H1 (cell line): Measurements from ENCODE around the gene RIT2. TPM values are rescaled to one million over a fixed set of nuclear protein-coding genes. Genes with fewer than 3 reads are reported as not detected.

Experiments used
- CTCF ChIA-PET: fragments of 300-600 bp; sonication (Branson Sonifier 250); formaldehyde crosslinking; loops from one replicate; lab custom pipeline; 2021; ENCODE audit not compliant: partially characterized antibody; lab: Charles Lee
- POLR2A ChIA-PET: fragments of 300-600 bp; sonication (Branson Sonifier 250); formaldehyde crosslinking; loops from one replicate; lab custom pipeline; 2021; ENCODE audit warnings: inconsistent platforms; ENCODE audit not compliant: partially characterized antibody; lab: Charles Lee
- DNase-seq, 2 experiments: peaks; one replicate each; pipeline versions ENCODE4 v3.0.0 to v3.0.0-alpha.2; 2010 to 2022; ENCODE audit warnings: low spot score in 2 of 2, low read depth in 1 of 2, mixed read lengths in 1 of 2
- FAIRE-seq: peaks from 2 replicates; lab custom pipeline; 2011; peaks lifted over from hg19 to GRCh38; lab: Jason Lieb, UNC
- H2AFZ ChIP-seq: 2 replicates; pipeline ENCODE4 v1.8.1; 2012; ENCODE audit warnings: low read length, inconsistent platforms
- H2AK5ac ChIP-seq: 2 replicates; pipeline ENCODE4 v1.6.1; 2013; ENCODE audit warnings: low read depth, low read length
- H2BK120ac ChIP-seq: replicated peaks from 2 replicates; pipeline ENCODE3; 2013; ENCODE audit warnings: low read depth, low read length, inconsistent platforms
- H2BK12ac ChIP-seq: 2 replicates; pipeline ENCODE4 v1.6.1; 2013; ENCODE audit warnings: low read depth, low read length
- H2BK15ac ChIP-seq: 2 replicates; pipeline ENCODE4 v1.6.1; 2013; ENCODE audit warnings: low read length
- H2BK20ac ChIP-seq: 2 replicates; pipeline ENCODE4 v1.6.1; 2013; ENCODE audit warnings: low read length
- H2BK5ac ChIP-seq: 2 replicates; pipeline ENCODE4 v1.6.1; 2013; ENCODE audit warnings: low read depth, low read length
- H3K14ac ChIP-seq: 2 replicates; pipeline ENCODE4 v1.6.1; 2013; ENCODE audit warnings: inconsistent platforms; ENCODE audit not compliant: insufficient read length
- H3K18ac ChIP-seq: 2 replicates; pipeline ENCODE4 v1.6.1; 2013; ENCODE audit warnings: low read length; ENCODE audit errors: extremely low read depth
- H3K23ac ChIP-seq: 2 replicates; pipeline ENCODE4 v1.6.1; 2013; ENCODE audit warnings: inconsistent platforms; ENCODE audit not compliant: insufficient read length
- H3K23me2 ChIP-seq: 2 replicates; pipeline ENCODE4 v1.6.1; 2013; ENCODE audit warnings: low read depth, low read length
- H3K27ac ChIP-seq: 2 replicates; pipeline ENCODE4 v1.6.1; 2011; ENCODE audit warnings: low read depth, low read length, inconsistent platforms
- H3K27me3 ChIP-seq, 4 experiments: replicated peaks in 1 of 4; 1 replicate in 1 of 4; 2 replicates in 3 of 4; pipeline versions ENCODE4 v1.6.1 to v1.8.1; 2011 to 2013; ENCODE audit warnings: low read length in 3 of 4, mild to moderate bottlenecking in 3 of 4, inconsistent platforms in 2 of 4, mixed read lengths in 2 of 4, moderate library complexity in 1 of 4; ENCODE audit not compliant: control insufficient read depth in 3 of 4, insufficient read depth in 3 of 4; ENCODE audit errors: extremely low read depth in 1 of 4
- H3K36me3 ChIP-seq, 4 experiments: 2 replicates each; pipeline versions ENCODE4 v1.6.1 to v1.8.1; 2011 to 2013; ENCODE audit warnings: mild to moderate bottlenecking in 4 of 4, low read length in 3 of 4, moderate library complexity in 2 of 4, control low read depth in 1 of 4, inconsistent platforms in 1 of 4; ENCODE audit not compliant: insufficient read depth in 4 of 4, control insufficient read depth in 2 of 4
- H3K4ac ChIP-seq: replicated peaks from 2 replicates; pipeline ENCODE3; 2013; ENCODE audit warnings: low read length, low read depth, mixed read lengths, inconsistent platforms; ENCODE audit not compliant: insufficient read length
- H3K4me1 ChIP-seq, 4 experiments: replicated peaks in 1 of 4; 1 replicate in 1 of 4; 2 replicates in 3 of 4; pipeline versions ENCODE4 v1.6.1 to v1.8.1; 2011 to 2013; ENCODE audit warnings: low read length in 3 of 4, inconsistent platforms in 2 of 4, mixed read lengths in 1 of 4; ENCODE audit not compliant: insufficient read depth in 4 of 4, control insufficient read depth in 3 of 4
- H3K4me2 ChIP-seq, 2 experiments: 2 replicates each; pipeline versions ENCODE4 v1.6.1 to v1.8.1; 2011 to 2013; ENCODE audit warnings: low read depth in 2 of 2, low read length in 2 of 2, control low read depth in 1 of 2, inconsistent platforms in 1 of 2, mild to moderate bottlenecking in 1 of 2; ENCODE audit not compliant: insufficient read depth in 1 of 2
- H3K4me3 ChIP-seq, 4 experiments: fragments of 200-600, 300-600 bp in 1 of 4; sonication (generic), shearing (Covaris generic), sonication (Bioruptor Twin) in 1 of 4; 2 replicates each; pipeline versions ENCODE4 v1.5.1 to v1.8.1; 2011 to 2016; ENCODE audit warnings: low read length in 4 of 4, low read depth in 3 of 4, control low read depth in 2 of 4, inconsistent platforms in 2 of 4, mild to moderate bottlenecking in 2 of 4, mixed read lengths in 1 of 4, moderate library complexity in 1 of 4; ENCODE audit not compliant: insufficient read depth in 2 of 4; ENCODE audit errors: extremely low read depth in 1 of 4
- H3K56ac ChIP-seq: replicated peaks from 2 replicates; pipeline ENCODE3; 2013; ENCODE audit warnings: low read depth, mild to moderate bottlenecking, mixed read lengths, low read length, inconsistent platforms; ENCODE audit not compliant: insufficient read length
- H3K79me1 ChIP-seq: 2 replicates; pipeline ENCODE4 v1.6.1; 2013; ENCODE audit warnings: low read depth, low read length, control low read depth
- H3K79me2 ChIP-seq, 2 experiments: 2 replicates each; pipeline versions ENCODE4 v1.6.1 to v1.8.1; 2012 to 2013; ENCODE audit warnings: low read length in 2 of 2, mild to moderate bottlenecking in 2 of 2, inconsistent platforms in 1 of 2; ENCODE audit not compliant: insufficient read depth in 2 of 2, control insufficient read depth in 1 of 2
- H3K9ac ChIP-seq, 4 experiments: replicated peaks in 1 of 4; 1 replicate in 1 of 4; 2 replicates in 3 of 4; pipeline versions ENCODE4 v1.6.1 to v1.8.1; 2011 to 2013; ENCODE audit warnings: low read depth in 3 of 4, low read length in 3 of 4, control low read depth in 2 of 4, mild to moderate bottlenecking in 2 of 4, moderate library complexity in 2 of 4, inconsistent platforms in 1 of 4; ENCODE audit errors: extremely low read depth in 1 of 4
- H3K9me3 ChIP-seq, 2 experiments: 2 replicates each; pipeline versions ENCODE4 v1.6.1 to v1.8.1; 2012 to 2013; ENCODE audit warnings: mild to moderate bottlenecking in 2 of 2, moderate library complexity in 2 of 2, control low read depth in 1 of 2, inconsistent platforms in 1 of 2, low read depth in 1 of 2, low read length in 1 of 2, mixed read lengths in 1 of 2; ENCODE audit not compliant: insufficient read depth in 2 of 2
- H4K20me1 ChIP-seq, 2 experiments: replicated peaks in 1 of 2; 2 replicates each; pipeline versions ENCODE3 to v1.8.1; 2011 to 2013; ENCODE audit warnings: inconsistent platforms in 2 of 2, low read length in 2 of 2, mild to moderate bottlenecking in 1 of 2; ENCODE audit not compliant: insufficient read depth in 2 of 2, control insufficient read depth in 1 of 2
- H4K5ac ChIP-seq: 2 replicates; pipeline ENCODE4 v1.6.1; 2013; ENCODE audit warnings: low read length, low read depth, mixed read lengths, inconsistent platforms; ENCODE audit not compliant: insufficient read length
- H4K8ac ChIP-seq: 2 replicates; pipeline ENCODE4 v1.8.0; 2013; ENCODE audit warnings: mild to moderate bottlenecking, moderate library complexity, low read length, inconsistent platforms; ENCODE audit not compliant: insufficient read depth; ENCODE audit errors: extremely low read depth
- H4K91ac ChIP-seq: replicated peaks from 2 replicates; pipeline ENCODE3; 2013; ENCODE audit warnings: low read length, mixed read lengths, inconsistent platforms; ENCODE audit not compliant: insufficient read length
- SIN3A ChIP-seq, 2 experiments: IDR thresholded peaks in 1 of 2; conservative IDR thresholded peaks in 1 of 2; 2 replicates each; pipeline ENCODE4 v1.6.1; 2011 to 2012; ENCODE audit warnings: low read length in 2 of 2, improper control_type of control experiment in 1 of 2, low read depth in 1 of 2, mild to moderate bottlenecking in 1 of 2
- WGBS, 2 experiments: shearing (Covaris generic) in 1 of 2; methylation state at CpG; one replicate each; pipeline versions ENCODE4 v1.1.6 to v1.1.7; 2013 to 2015; ENCODE audit warnings: low lambda C conversion rate in 2 of 2, mixed read lengths in 2 of 2, inconsistent platforms in 1 of 2, low coverage in 1 of 2, missing lambda C conversion rate in 1 of 2; ENCODE audit not compliant: insufficient replicate concordance in 2 of 2, insufficient coverage in 1 of 2, insufficient read length in 1 of 2; ENCODE audit errors: extremely low coverage in 1 of 2, missing lambda C conversion rate in 1 of 2; 5-methylcytosine and 5-hydroxymethylcytosine counted together
- polyA plus RNA-seq, 7 experiments: library from polyadenylated mRNA; depleted of rRNA in 3 of 7; stranded (reverse) in 5 of 7; unstranded in 2 of 7; fragments of >200 nt in 5 of 7; fragments of 200-250 nt in 2 of 7; gene quantifications; 1 replicate in 5 of 7; 2 replicates in 1 of 7; 4 replicates in 1 of 7; pipeline versions ENCODE4 v1.2.1 to v1.2.3, GENCODE V29; 2011 to 2013; ENCODE audit warnings: missing spikeins in 2 of 7, mixed read lengths in 2 of 7
- total RNA-seq: library from RNA; stranded (reverse); fragmentation: NEBNext Ultra II Directional; extraction: Animal tissue kit (Norgen Biotek cat#: 25700); gene quantifications from 2 replicates; pipeline ENCODE4 v1.2.1, GENCODE V29; 2021

RIT2 gene
- total and polyA plus RNA-seq, 2 of the 8 experiments (the other 6 are each of a cell fraction or from before 2014, with no cell fraction given) = 0.67 to 3.2 TPM

DNA sequence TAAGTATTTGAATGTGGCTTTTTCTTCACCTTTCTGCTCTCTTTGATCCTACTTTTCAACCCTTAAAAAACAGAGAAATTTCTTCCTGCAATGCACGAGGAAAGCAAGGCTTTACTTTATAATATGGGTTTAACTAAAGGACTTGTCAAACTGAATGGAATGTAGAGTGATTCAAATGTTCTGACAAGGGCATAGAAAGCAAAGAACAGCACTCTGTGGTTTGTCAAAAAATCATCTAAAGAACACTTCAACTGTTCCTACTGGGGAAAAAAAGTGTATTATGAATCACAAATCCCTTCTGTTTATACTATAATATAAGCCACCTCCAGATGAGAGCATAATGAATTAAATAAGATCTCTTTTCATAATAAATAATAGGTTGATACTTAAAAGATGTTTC, 45.0 kb upstream of the RIT2 start:
- Histone ChIP-seq H3K14ac (no peak overlapping the region), H3K23me2 (no peaks in the 10 kb centered on the region), H2AK5ac (no peak overlapping the region), H2AFZ (peak overlapping the region; percentile 62; the same call in 1 of the 2 replicates), H4K5ac (no peak overlapping the region), H3K27ac (no peak overlapping the region), H3K4me3 (no peak overlapping the region), H3K18ac (no peak overlapping the region), H3K4me2 (no peak overlapping the region), H4K8ac (no peak overlapping the region), H3K79me2 (no peaks in the 10 kb centered on the region), H3K79me1 (no peaks in the 10 kb centered on the region), H2BK12ac (no peak overlapping the region), H4K91ac (no peak overlapping the region), H3K23ac (no peak overlapping the region), H2BK5ac (no peak overlapping the region), H3K56ac (no peak overlapping the region), H2BK15ac (no peak overlapping the region), H3K4me1 (no peaks in the 10 kb centered on the region), H3K9me3 (peaks cover 8 to 18% of the 10 kb centered on the region in 2 experiments; a peak in 3 of 4 replicates), H3K27me3 (no peaks in the 10 kb centered on the region), H3K9ac (no peak overlapping the region), H3K36me3 (peaks cover 0 to 2% (median 0%) of the 10 kb centered on the region in 4 experiments; a peak in 1 of 8 replicates), H4K20me1 (no peaks in the 10 kb centered on the region), H3K4ac (no peak overlapping the region), H2BK20ac (no peak overlapping the region), H2BK120ac (no peak overlapping the region)
- WGBS, 2 experiments = 88% methylated on average over 1 of the region's 1 CpG; no CpG with 5 or more reads in 1 of the 2 experiments
- ChIA-PET POLR2A (no interaction called here), CTCF (no interaction called here)
- no peak for DNase-seq
- no peak for FAIRE-seq
- no peak for TF ChIP-seq SIN3A (conservative IDR thresholded peaks at IDR 0.05 in 1 of 2, IDR thresholded peaks at IDR 0.05 in 1 of 2; ENCODE audit: low read depth in 1 of 2, low read length in 2 of 2)
